ENCODE results near the gene NR2F1-AS1. TPM values are rescaled to one million over a fixed set of nuclear protein-coding genes. Genes with fewer than 3 reads are reported as not detected.

Gene NR2F1-AS1
- total and polyA plus RNA-seq, 2 donors (not counting 1 experiment from before 2014, with no cell fraction given), result not detected

- H2AFZ ChIP-seq (ENCODE audit: insufficient read depth, low read depth, low read length, poor library complexity, severe bottlenecking), result no peak overlapping the region
- H3K27ac Mint-ChIP-seq, result no peak overlapping the region
- no peak overlapping the region for H3K9ac ChIP-seq (ENCODE audit: low read length)
- TF ChIP-seq EZH2 (IDR thresholded peaks at IDR 0.05; ENCODE audit: borderline replicate concordance, insufficient read depth, low read depth, low read length, poor library complexity, severe bottlenecking), result no peak
- TF ChIP-seq CTCF (IDR thresholded peaks at IDR 0.05), result no peak
- peaks cover 87% of the 10 kb centered on the region for H3K27me3 Mint-ChIP-seq
- H3K9me3 Mint-ChIP-seq (ENCODE audit: insufficient read depth), result no peaks in the 10 kb centered on the region
- no peak overlapping the region for H3K27ac ChIP-seq (ENCODE audit: low read length in 2 of 2)
- intact Hi-C loops (cut with micrococcal nuclease), result loop anchor here (5.0 kb wide), 1 partner anchor 37 kb away; no protein-coding TSS in a partner anchor
- H4K20me1 ChIP-seq (ENCODE audit: control insufficient read depth, insufficient read depth, low read length, poor library complexity, severe bottlenecking), result no peaks in the 10 kb centered on the region
- peaks cover 3 to 10% (median 8%) of the 10 kb centered on the region in 3 donors for H3K9me3 ChIP-seq (ENCODE audit: control extremely low read depth in 1 of 3, control insufficient read depth in 2 of 3, insufficient read depth in 1 of 3, low read length in 2 of 3)
- no CpG with 5 or more reads among the region's 7 CpGs for WGBS (ENCODE audit: insufficient coverage)
- H3K4me3 Mint-ChIP-seq, result no peak overlapping the region
- H3K79me2 ChIP-seq (ENCODE audit: control insufficient read depth, insufficient read depth, low read length), result no peaks in the 10 kb centered on the region
- peaks cover 16% of the 10 kb centered on the region for H3K4me1 Mint-ChIP-seq
- POLR2A ChIA-PET, result no interaction called here
- no peak overlapping the region for H3K4me2 ChIP-seq (replicated peaks; ENCODE audit: low read depth, low read length, poor library complexity, severe bottlenecking)
- H3K36me3 ChIP-seq (replicated peaks in 1 of 2; ENCODE audit: control extremely low read depth in 1 of 2, control insufficient read depth in 1 of 2, extremely low read depth in 1 of 2, insufficient read depth in 2 of 2, low read length in 1 of 2), result no peaks in the 10 kb centered on the region
- no peak for DNase-seq
- H3K4me3 ChIP-seq (ENCODE audit: control extremely low read depth in 1 of 5, extremely low read depth in 1 of 5, insufficient read depth in 1 of 5, low read depth in 2 of 5, low read length in 4 of 5), result no peak overlapping the region
- ATAC-seq (ENCODE audit: low read depth), result no peak
- peaks cover 11 to 93% (median 75%) of the 10 kb centered on the region in 4 experiments for H3K27me3 ChIP-seq (replicated peaks in 1 of 4; ENCODE audit: control extremely low read depth in 1 of 4, control insufficient read depth in 3 of 4, insufficient read depth in 4 of 4, low read length in 3 of 4)
- CTCF ChIA-PET, result no interaction called here
- peaks cover 8 to 26% of the 10 kb centered on the region in 2 donors for H3K4me1 ChIP-seq (ENCODE audit: control insufficient read depth in 2 of 2, insufficient read depth in 2 of 2, low read length in 2 of 2)
These were observed 28.7 kb upstream of the NR2F1-AS1 start for GRCh38 chr5:93609762-93610161.

GRCh38 chr5:93608855-93609254 lies 27.8 kb upstream of the NR2F1-AS1 start:
- Histone ChIP-seq H3K27me3 (replicated peaks in 1 of 4; ENCODE audit: control extremely low read depth in 1 of 4, control insufficient read depth in 3 of 4, insufficient read depth in 4 of 4, low read length in 3 of 4) (peaks cover 10 to 87% (median 77%) of the 10 kb centered on the region in 4 experiments), H3K4me3 (ENCODE audit: control extremely low read depth in 1 of 5, extremely low read depth in 1 of 5, insufficient read depth in 1 of 5, low read depth in 2 of 5, low read length in 4 of 5) (no peak overlapping the region), H3K4me2 (replicated peaks; ENCODE audit: low read depth, low read length, poor library complexity, severe bottlenecking) (no peak overlapping the region), H3K36me3 (replicated peaks in 1 of 2; ENCODE audit: control extremely low read depth in 1 of 2, control insufficient read depth in 1 of 2, extremely low read depth in 1 of 2, insufficient read depth in 2 of 2, low read length in 1 of 2) (no peaks in the 10 kb centered on the region), H3K4me1 (ENCODE audit: control insufficient read depth in 2 of 2, insufficient read depth in 2 of 2, low read length in 2 of 2) (peaks cover 8 to 31% of the 10 kb centered on the region in 2 donors), H3K9me3 (ENCODE audit: control extremely low read depth in 1 of 3, control insufficient read depth in 2 of 3, insufficient read depth in 1 of 3, low read length in 2 of 3) (peaks cover 3 to 12% (median 8%) of the 10 kb centered on the region in 3 donors), H2AFZ (ENCODE audit: insufficient read depth, low read depth, low read length, poor library complexity, severe bottlenecking) (no peak overlapping the region), H3K27ac (ENCODE audit: low read length in 2 of 2) (no peak overlapping the region), H3K9ac (ENCODE audit: low read length) (no peak overlapping the region), H4K20me1 (ENCODE audit: control insufficient read depth, insufficient read depth, low read length, poor library complexity, severe bottlenecking) (no peaks in the 10 kb centered on the region), H3K79me2 (ENCODE audit: control insufficient read depth, insufficient read depth, low read length) (no peaks in the 10 kb centered on the region)
- Mint-ChIP-seq H3K4me3 (no peak overlapping the region), H3K27ac (no peak overlapping the region), H3K9me3 (ENCODE audit: insufficient read depth) (no peaks in the 10 kb centered on the region), H3K27me3 (peaks cover 81% of the 10 kb centered on the region), H3K4me1 (peaks cover 18% of the 10 kb centered on the region)
- no peak for ATAC-seq (ENCODE audit: low read depth)
- ChIA-PET CTCF (interaction anchor here (1.0 to 2.9 kb wide), 2 partner anchors 192 to 307 kb away, joined by 4 to 16 read pairs; no protein-coding TSS in a partner anchor), POLR2A (no interaction called here)
- TF ChIP-seq CTCF (IDR thresholded peaks at IDR 0.05) (no peak), EZH2 (IDR thresholded peaks at IDR 0.05; ENCODE audit: borderline replicate concordance, insufficient read depth, low read depth, low read length, poor library complexity, severe bottlenecking) (no peak)
- no CpG with 5 or more reads among the region's 4 CpGs for WGBS (ENCODE audit: insufficient coverage)
- intact Hi-C loops (cut with micrococcal nuclease), result loop anchor here (5.0 kb wide), 1 partner anchor 37 kb away; no protein-coding TSS in a partner anchor
- no peak for DNase-seq
